Measurements from ENCODE around the gene SYNPO2. TPM values are rescaled to one million over a fixed set of nuclear protein-coding genes. Genes with fewer than 3 reads are reported as not detected.
A peak's percentile ranks its signal among the peaks of the same experiment; 100 is the strongest.

Gene SYNPO2
- total RNA-seq, 8 experiments from 2014 or later = 0.17 to 21.4 (median 8.9) TPM

DNA sequence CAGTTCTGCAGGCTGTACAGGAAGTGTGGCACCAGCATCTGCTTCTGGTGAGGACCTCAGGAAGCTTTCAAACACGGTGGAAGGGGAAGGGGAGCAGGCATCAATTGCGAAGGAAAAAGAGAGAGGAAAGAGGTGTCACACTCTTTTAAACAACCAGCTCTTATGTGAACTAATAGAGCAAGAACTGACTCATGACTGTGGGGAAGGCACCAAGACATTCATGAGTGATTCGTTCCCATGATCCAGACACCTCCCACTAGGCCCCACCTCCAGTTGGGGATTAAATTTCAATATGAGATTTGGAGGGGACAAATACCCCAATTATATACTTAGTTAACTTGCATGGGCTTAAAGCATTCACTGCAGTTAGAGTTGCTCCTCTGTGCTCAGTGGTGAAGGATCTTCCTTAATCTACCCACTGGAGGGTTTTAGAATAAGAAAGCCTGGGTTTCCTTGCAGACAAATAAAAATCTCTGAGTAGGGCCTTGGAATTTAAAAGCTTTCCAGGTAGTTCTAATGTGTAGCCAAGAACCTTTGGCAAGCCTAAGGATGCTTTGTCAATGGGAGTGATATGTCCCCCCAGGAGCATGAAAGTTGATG is 60.0 kb downstream of the SYNPO2 start:
- WGBS, 10 experiments = 0 to 100% (median 74%) methylated on average over 1 to 3 of the region's 3 CpGs; no CpG with 5 or more reads in 2 of the 10 experiments
- in situ Hi-C loops (cut with MboI; ENCODE audit: low pct_unique_long_range_greater_than_20kb in 2 of 9, low sequenced_read_pairs in 9 of 9, unreplicated experiment in 9 of 9) = no loop called here
- Histone ChIP-seq H3K27ac (no peak overlapping the region), H3K4me3 (no peak overlapping the region), H3K4me1 (replicated peaks in 1 of 2) (no peaks in the 10 kb centered on the region)
- no peak for ATAC-seq (replicated peaks in 6 of 8)

GRCh38 chr4:118950224-118950623 is 61.6 kb downstream of the SYNPO2 start:
- ATAC-seq (replicated peaks in 6 of 8) = no peak
- in situ Hi-C loops (cut with MboI; ENCODE audit: low pct_unique_long_range_greater_than_20kb in 2 of 9, low sequenced_read_pairs in 9 of 9, unreplicated experiment in 9 of 9) = loop anchor here in 1 of 9 experiments (10.0 to 25.0 kb wide), 2 partner anchors 55 to 188 kb away; no protein-coding TSS in a partner anchor
- no peak overlapping the region for H3K4me3 ChIP-seq
- no peak overlapping the region for H3K27ac ChIP-seq
- WGBS, 10 experiments = 88 to 100% (median 92%) methylated on average over 1 to 2 of the region's 2 CpGs; no CpG with 5 or more reads in 2 of the 10 experiments
- H3K4me1 ChIP-seq (replicated peaks in 1 of 2) = no peaks in the 10 kb centered on the region

- Histone ChIP-seq H3K27ac (no peak overlapping the region), H3K4me3 (no peak overlapping the region), H3K4me1 (replicated peaks in 1 of 2) (no peaks in the 10 kb centered on the region)
- no peak for ATAC-seq (replicated peaks in 6 of 8)
- in situ Hi-C loops (cut with MboI; ENCODE audit: low pct_unique_long_range_greater_than_20kb in 2 of 9, low sequenced_read_pairs in 9 of 9, unreplicated experiment in 9 of 9) = loop anchor here in 1 of 9 experiments (10.0 to 25.0 kb wide), 2 partner anchors 56 to 189 kb away; no protein-coding TSS in a partner anchor
- 33 to 100% (median 72%) methylated on average over 1 of the region's 1 CpG; no CpG with 5 or more reads in 6 of the 10 experiments for WGBS, 10 experiments
These were observed 62.4 kb downstream of the SYNPO2 start for GRCh38 chr4:118950929-118951570.

DNA sequence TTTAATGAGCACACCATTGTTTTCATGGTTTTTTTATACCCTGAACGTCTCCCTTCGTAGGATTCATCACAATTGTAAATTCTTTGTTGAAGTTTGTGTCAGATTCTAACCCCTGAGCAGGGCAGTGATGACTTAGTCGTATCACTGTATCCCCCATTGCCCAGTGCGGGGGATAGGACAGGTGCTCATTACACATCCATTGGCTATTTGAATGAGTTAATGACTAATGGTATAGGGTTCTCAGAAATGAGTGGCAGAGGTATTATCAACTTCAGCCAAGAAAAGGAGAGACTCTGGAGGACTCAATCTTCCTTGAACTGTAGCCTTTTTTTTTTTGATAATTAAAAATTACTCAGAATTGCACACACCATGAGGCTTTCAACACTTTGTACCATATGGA is 64.6 kb downstream of the SYNPO2 start:
- no peak overlapping the region for H3K27ac ChIP-seq
- in situ Hi-C loops (cut with MboI; ENCODE audit: low pct_unique_long_range_greater_than_20kb in 2 of 9, low sequenced_read_pairs in 9 of 9, unreplicated experiment in 9 of 9) = loop anchor here in 1 of 9 experiments (10.0 to 25.0 kb wide), 2 partner anchors 58 to 191 kb away; no protein-coding TSS in a partner anchor
- H3K4me3 ChIP-seq = no peak overlapping the region
- no peaks in the 10 kb centered on the region for H3K4me1 ChIP-seq (replicated peaks in 1 of 2)
- ATAC-seq (replicated peaks in 6 of 8) = no peak
- WGBS, 10 experiments = 47 to 93% (median 59%) methylated on average over 1 to 4 of the region's 4 CpGs; no CpG with 5 or more reads in 2 of the 10 experiments

DNA sequence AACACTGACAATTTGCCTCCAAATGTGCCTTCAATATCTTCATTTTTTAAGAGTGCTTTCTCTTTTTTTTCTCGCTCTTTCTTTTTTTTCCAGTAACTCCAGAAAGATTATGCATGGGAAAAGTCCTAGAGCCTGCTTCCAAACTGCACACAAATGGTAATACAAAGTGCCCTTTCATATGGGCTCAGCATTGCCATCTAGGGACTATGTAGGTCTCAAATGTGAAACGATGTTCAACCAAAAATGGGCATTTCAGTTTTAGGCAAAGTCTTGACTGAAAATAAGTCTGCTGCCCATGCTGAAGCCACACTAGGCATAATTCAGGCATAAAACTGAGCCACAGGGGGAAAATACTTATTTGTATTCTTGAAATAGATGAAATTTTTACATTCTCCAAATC is 65.6 kb downstream of the SYNPO2 start:
- Histone ChIP-seq H3K4me1 (replicated peaks in 1 of 2) (no peaks in the 10 kb centered on the region), H3K27ac (no peak overlapping the region), H3K4me3 (no peak overlapping the region)
- peak in 3 of 8 experiments; percentile 42 to 78 (median 73) for ATAC-seq (replicated peaks in 6 of 8)
- in situ Hi-C loops (cut with MboI; ENCODE audit: low pct_unique_long_range_greater_than_20kb in 2 of 9, low sequenced_read_pairs in 9 of 9, unreplicated experiment in 9 of 9) = loop anchor here in 1 of 9 experiments (10.0 to 25.0 kb wide), 2 partner anchors 59 to 192 kb away; no protein-coding TSS in a partner anchor
- WGBS, 10 experiments = 11 to 100% (median 49%) methylated on average over 1 to 2 of the region's 2 CpGs

DNA sequence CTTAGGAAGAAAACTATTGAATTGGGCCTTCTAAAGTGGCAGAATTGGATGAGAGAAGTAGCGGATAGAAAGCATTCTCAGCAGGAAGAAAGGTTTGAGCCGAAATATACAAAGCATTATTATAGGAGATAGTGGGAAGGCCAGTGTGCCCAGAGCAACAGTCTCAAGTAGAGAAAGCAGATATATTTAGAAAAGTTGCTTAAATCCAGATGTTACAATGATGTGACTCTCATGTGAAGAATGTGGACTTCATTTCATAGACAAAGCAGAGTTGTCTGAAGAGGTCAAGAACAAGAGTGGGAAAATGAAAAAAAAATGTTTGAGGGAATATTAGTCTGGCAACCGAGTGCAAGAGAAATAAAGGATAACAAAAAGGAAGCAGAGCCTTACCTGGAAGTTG is 66.9 kb downstream of the SYNPO2 start:
- in situ Hi-C loops (cut with MboI; ENCODE audit: low pct_unique_long_range_greater_than_20kb in 2 of 9, low sequenced_read_pairs in 9 of 9, unreplicated experiment in 9 of 9) = loop anchor here in 1 of 9 experiments (10.0 to 25.0 kb wide), 2 partner anchors 61 to 193 kb away; no protein-coding TSS in a partner anchor

GRCh38 chr4:118957722-118958445 is 69.2 kb downstream of the SYNPO2 start:
- WGBS, 10 experiments = 2 to 97% (median 78%) methylated on average over 3 to 9 of the region's 10 CpGs
- H3K27ac ChIP-seq = no peak overlapping the region
- no peaks in the 10 kb centered on the region for H3K4me1 ChIP-seq (replicated peaks in 1 of 2)
- H3K4me3 ChIP-seq = no peak overlapping the region
- peak in 4 of 8 experiments; percentile 30 to 80 (median 54) for ATAC-seq (replicated peaks in 6 of 8)
- in situ Hi-C loops (cut with MboI; ENCODE audit: low pct_unique_long_range_greater_than_20kb in 2 of 9, low sequenced_read_pairs in 9 of 9, unreplicated experiment in 9 of 9) = loop anchor here in 1 of 9 experiments (10.0 to 25.0 kb wide), 2 partner anchors 63 to 196 kb away; no protein-coding TSS in a partner anchor

More for the DNA sequence above, 66.9 kb downstream of the SYNPO2 start:
- Histone ChIP-seq H3K27ac (no peak overlapping the region), H3K4me1 (replicated peaks in 1 of 2) (no peaks in the 10 kb centered on the region), H3K4me3 (no peak overlapping the region)
- ATAC-seq (replicated peaks in 6 of 8) = peak in 1 of 8 experiments; percentile 37
- WGBS, 10 experiments = 30 to 98% (median 89%) methylated on average over 3 of the region's 3 CpGs

- no peaks in the 10 kb centered on the region for H3K4me1 ChIP-seq (replicated peaks in 1 of 2)
- ATAC-seq (replicated peaks in 6 of 8) = no peak
- no peak overlapping the region for H3K27ac ChIP-seq
- in situ Hi-C loops (cut with MboI; ENCODE audit: low pct_unique_long_range_greater_than_20kb in 2 of 9, low sequenced_read_pairs in 9 of 9, unreplicated experiment in 9 of 9) = loop anchor here in 1 of 9 experiments (25.0 kb wide), 1 partner anchor 200 kb away; no protein-coding TSS in a partner anchor
- H3K4me3 ChIP-seq = no peak overlapping the region
These were observed 73.9 kb downstream of the SYNPO2 start for GRCh38 chr4:118962540-118962939.

DNA sequence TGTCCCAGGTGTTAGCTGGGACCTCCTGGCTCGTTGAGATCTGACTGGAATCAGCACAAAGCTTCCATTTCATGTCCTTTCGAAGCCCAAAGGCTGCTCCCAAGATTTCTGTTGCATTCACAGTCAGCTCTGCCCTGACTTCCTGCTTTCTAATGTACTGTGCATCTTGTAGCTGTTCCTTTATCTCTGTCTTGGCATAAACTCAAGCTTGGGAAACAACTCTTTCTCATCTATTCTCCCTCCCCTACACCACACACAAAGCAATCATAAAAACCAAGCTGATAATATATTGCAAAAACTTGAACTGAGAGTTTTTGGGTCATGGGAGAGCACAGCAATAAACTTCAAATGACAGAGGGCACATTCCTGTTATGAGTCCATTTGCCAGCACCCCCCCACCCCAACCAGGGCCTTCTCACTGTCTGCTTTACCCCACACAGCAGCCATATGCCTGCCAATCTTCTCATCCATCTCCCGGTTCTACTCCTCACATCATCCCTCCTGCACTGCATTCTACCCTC is 76.3 kb downstream of the SYNPO2 start:
- 0 to 82% (median 64%) methylated on average over 1 to 3 of the region's 3 CpGs; no CpG with 5 or more reads in 2 of the 10 experiments for WGBS, 10 experiments
- peak in 1 of 8 experiments; percentile 3 for ATAC-seq (replicated peaks in 6 of 8)
- Histone ChIP-seq H3K4me1 (replicated peaks in 1 of 2) (peaks cover 0 to 4% of the 10 kb centered on the region in 2 donors), H3K4me3 (no peak overlapping the region), H3K27ac (no peak overlapping the region)
- in situ Hi-C loops (cut with MboI; ENCODE audit: low pct_unique_long_range_greater_than_20kb in 2 of 9, low sequenced_read_pairs in 9 of 9, unreplicated experiment in 9 of 9) = loop anchor here in 1 of 9 experiments (25.0 kb wide), 1 partner anchor 203 kb away; no protein-coding TSS in a partner anchor

GRCh38 chr4:118967393-118967792 is 78.7 kb downstream of the SYNPO2 start:
- H3K27ac ChIP-seq = no peak overlapping the region
- H3K4me1 ChIP-seq (replicated peaks in 1 of 2) = peaks cover 0 to 4% of the 10 kb centered on the region in 2 donors
- in situ Hi-C loops (cut with MboI; ENCODE audit: low pct_unique_long_range_greater_than_20kb in 2 of 9, low sequenced_read_pairs in 9 of 9, unreplicated experiment in 9 of 9) = loop anchor here in 1 of 9 experiments (25.0 kb wide), 1 partner anchor 205 kb away; no protein-coding TSS in a partner anchor
- WGBS, 10 experiments = 47 to 100% (median 69%) methylated on average over 1 to 2 of the region's 2 CpGs; no CpG with 5 or more reads in 3 of the 10 experiments
- H3K4me3 ChIP-seq = no peak overlapping the region
- ATAC-seq (replicated peaks in 6 of 8) = peak in 2 of 8 experiments; percentile 10 to 19

GRCh38 chr4:118968005-118968404 is 79.4 kb downstream of the SYNPO2 start:
- Histone ChIP-seq H3K27ac (no peak overlapping the region), H3K4me3 (no peak overlapping the region), H3K4me1 (replicated peaks in 1 of 2) (peaks cover 0 to 4% of the 10 kb centered on the region in 2 donors)
- WGBS, 10 experiments = 17 to 63% (median 38%) methylated on average over 1 of the region's 1 CpG; no CpG with 5 or more reads in 5 of the 10 experiments
- peak in 3 of 8 experiments; percentile 76 to 85 (median 81) for ATAC-seq (replicated peaks in 6 of 8)
- in situ Hi-C loops (cut with MboI; ENCODE audit: low pct_unique_long_range_greater_than_20kb in 2 of 9, low sequenced_read_pairs in 9 of 9, unreplicated experiment in 9 of 9) = loop anchor here in 1 of 9 experiments (25.0 kb wide), 1 partner anchor 206 kb away; no protein-coding TSS in a partner anchor

DNA sequence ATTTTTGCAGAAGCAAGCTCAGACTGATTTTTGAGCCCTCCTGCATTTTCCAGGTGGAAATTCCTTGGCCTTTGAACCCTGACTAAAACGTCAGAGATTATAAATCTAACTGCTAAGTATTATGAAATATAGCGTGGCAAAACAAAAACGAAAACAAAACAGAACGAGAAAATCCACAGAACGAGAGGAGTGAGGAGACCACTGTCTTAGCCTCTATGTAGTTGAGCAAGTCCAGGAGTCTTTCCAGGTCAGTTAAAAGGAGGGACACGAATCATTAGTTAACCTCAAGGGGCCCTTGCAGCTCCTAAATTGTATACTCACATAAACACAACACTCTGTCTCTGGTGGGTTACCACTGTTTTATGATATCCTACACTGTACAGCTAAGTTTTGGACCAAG is 80.2 kb downstream of the SYNPO2 start:
- no peak overlapping the region for H3K4me3 ChIP-seq
- ATAC-seq (replicated peaks in 6 of 8) = peak in 2 of 8 experiments; percentile 5 to 28
- H3K27ac ChIP-seq = no peak overlapping the region
- WGBS, 10 experiments = 32 to 86% (median 47%) methylated on average over 1 to 6 of the region's 6 CpGs; no CpG with 5 or more reads in 1 of the 10 experiments
- in situ Hi-C loops (cut with MboI; ENCODE audit: low pct_unique_long_range_greater_than_20kb in 2 of 9, low sequenced_read_pairs in 9 of 9, unreplicated experiment in 9 of 9) = loop anchor here in 1 of 9 experiments (25.0 kb wide), 1 partner anchor 207 kb away; no protein-coding TSS in a partner anchor
- peaks cover 0 to 4% of the 10 kb centered on the region in 2 donors for H3K4me1 ChIP-seq (replicated peaks in 1 of 2)

All from motor neuron (in vitro differentiated cells).